ENCODE results near the gene HIRA.

Gene HIRA, protein sequence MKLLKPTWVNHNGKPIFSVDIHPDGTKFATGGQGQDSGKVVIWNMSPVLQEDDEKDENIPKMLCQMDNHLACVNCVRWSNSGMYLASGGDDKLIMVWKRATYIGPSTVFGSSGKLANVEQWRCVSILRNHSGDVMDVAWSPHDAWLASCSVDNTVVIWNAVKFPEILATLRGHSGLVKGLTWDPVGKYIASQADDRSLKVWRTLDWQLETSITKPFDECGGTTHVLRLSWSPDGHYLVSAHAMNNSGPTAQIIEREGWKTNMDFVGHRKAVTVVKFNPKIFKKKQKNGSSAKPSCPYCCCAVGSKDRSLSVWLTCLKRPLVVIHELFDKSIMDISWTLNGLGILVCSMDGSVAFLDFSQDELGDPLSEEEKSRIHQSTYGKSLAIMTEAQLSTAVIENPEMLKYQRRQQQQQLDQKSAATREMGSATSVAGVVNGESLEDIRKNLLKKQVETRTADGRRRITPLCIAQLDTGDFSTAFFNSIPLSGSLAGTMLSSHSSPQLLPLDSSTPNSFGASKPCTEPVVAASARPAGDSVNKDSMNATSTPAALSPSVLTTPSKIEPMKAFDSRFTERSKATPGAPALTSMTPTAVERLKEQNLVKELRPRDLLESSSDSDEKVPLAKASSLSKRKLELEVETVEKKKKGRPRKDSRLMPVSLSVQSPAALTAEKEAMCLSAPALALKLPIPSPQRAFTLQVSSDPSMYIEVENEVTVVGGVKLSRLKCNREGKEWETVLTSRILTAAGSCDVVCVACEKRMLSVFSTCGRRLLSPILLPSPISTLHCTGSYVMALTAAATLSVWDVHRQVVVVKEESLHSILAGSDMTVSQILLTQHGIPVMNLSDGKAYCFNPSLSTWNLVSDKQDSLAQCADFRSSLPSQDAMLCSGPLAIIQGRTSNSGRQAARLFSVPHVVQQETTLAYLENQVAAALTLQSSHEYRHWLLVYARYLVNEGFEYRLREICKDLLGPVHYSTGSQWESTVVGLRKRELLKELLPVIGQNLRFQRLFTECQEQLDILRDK

DNA sequence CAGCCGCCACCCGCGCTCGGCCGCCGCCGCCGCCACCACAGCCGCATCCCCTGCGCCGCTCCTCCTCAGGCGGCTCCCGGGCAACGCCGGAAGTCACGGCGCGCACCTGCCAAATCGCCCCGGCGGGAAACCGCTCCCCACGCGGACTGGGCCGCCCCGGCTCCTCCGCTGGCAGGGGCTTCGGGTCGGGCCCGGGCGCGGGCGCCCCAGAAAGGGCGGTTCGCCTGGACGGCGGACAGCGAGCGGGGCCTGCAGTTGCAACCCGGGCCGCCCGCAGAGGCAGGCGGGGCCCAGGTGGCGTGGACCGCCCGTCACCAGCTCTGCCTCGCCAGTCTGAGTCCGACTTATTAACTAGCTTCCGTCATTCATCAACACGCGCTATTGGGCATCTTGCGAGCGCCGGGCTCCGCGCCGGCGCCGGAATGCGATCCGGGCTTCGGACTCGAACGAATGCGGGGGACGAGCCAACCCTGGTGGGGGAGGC, at the start of gene HIRA:
Gene HIRA (minus strand): TSS at position 85 of the 484 bp plus-strand sequence. CDS start 257 bp downstream, outside the sequence.
- peak; percentile 88 for DNase-seq

GRCh38 chr22:19480789-19481188, 49.3 kb upstream of the HIRA start:
- no peak for DNase-seq

DNA sequence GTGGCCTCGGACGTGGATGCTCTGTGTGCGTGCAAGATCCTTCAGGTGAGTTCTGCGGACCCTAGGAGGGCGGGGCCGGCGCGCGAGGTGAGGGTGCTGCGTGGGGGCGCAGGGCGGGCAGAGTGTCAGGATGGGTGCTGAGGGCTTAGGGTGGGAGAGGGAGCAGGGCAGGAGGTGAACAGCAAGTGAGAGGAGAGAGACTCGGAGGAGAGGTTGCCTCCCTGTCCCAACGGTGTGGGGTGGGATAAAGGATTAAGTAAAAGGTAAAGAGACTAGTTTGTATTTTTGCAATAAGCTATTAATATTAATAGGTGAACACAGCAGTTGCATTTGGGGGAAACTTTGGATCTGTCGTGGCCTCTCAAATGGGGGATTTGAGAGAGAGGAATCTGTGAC, 48.6 kb upstream of the HIRA start:
- peak; percentile 17 for DNase-seq

GRCh38 chr22:19479355-19480172, 48.0 kb upstream of the HIRA start, which contains the start of gene CDC45:
CDC45 (plus strand) TSS chr22:19479920; CDS start chr22:19479969, 49 bp downstream.
- DNase-seq, result peak; percentile 99

GRCh38 chr22:19478901-19479354, 47.4 kb upstream of the HIRA start, which contains the start of gene UFD1:
UFD1 (minus strand) TSS chr22:19479193; CDS start chr22:19479085, 108 bp downstream.
- DNase-seq, result peak; percentile 91

DNA sequence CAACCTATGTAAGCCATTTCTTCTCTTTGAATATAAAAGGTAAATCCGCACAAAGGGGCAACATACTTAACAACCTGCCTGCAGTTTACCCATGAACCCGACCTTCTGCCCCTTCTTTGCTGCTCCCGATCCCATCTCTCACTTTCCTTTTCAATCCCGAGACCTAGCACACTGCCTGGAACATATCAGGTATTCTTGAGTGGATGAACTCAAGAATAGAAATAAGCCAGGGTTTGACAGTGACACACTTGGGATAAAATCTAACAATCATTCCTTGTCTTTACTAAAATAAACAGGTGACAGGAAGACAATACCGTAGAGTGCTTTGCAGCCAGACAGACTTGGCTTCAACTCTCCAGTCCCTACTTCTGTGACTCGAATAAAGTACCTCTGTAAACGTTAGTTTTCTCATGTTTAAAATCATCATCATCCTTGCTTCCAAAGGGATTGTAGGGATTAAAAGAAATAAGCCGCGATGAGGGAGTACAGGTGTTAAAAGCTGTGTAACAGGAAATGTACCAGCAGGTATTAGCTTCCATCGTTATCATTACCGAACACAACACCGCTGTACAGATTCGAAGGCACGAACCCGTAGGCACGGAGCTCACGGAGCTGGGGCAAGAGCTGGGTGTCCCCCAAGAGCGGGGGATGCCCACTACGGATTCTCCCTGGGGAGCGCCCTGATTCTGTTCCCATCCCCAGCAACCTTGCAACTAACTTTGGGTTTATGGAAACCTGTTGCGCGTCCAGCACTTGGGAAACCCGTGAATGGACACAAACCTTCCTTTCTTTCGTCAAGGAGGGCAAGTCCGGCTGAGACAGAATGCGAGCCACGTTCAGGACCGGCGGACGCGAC, 46.7 kb upstream of the HIRA start:
- DNase-seq, result peak; percentile 40

DNA sequence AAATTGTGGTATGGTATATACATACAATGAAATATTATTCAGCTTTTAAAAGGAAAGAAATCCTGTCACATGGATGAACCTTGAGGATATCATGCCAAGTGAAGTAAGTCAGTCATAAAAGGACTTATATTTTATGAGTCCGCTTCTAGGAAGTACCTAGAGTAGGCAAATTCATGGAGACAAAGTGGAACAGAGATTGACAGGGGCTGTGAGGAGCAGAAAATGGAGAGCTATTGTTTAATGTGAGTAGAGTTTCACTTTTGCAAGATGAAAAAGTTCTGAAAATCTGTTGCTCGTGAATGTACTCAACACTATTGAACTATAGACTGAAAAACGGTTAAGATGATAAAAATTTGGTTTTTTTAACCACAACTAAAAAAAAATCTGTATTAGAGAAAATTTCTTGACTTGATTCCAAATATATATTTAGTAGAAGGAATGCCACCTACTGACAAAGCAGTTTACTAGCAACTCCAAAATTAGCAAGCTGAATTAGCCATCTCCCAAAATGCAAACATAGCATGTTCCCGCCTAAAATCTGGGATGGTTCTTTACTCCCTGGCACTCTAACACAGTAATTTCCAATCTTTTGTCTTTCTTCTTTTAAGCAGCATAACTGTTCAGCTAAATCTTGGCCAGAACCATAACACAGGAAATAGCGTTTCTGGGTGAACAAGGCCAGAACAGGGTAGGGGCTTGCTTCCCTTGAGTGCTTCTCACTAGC, 46.0 kb upstream of the HIRA start:
- peak; percentile 55 for DNase-seq

GRCh38 chr22:19476023-19476422, 44.5 kb upstream of the HIRA start:
- DNase-seq, result no peak

DNA sequence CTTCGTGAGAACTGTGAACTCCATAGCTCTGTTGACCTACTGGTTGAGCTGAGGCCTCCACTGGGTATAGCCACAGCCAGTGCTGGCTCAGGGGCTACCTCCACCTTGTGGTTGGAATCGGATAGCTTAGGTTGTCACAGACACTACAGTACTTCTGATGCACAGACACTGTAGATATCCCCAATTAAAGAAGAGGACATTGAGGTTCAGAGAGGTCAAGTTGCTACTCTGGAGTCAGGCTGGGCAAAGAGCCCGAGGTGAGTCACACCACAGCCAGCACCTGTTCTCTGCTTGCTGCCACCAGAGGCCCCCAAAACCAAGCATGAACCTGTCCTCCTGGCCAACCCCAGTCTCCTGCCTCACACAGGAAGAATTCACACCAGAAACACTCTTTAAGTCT, 42.0 kb upstream of the HIRA start:
- no peak for DNase-seq

DNA sequence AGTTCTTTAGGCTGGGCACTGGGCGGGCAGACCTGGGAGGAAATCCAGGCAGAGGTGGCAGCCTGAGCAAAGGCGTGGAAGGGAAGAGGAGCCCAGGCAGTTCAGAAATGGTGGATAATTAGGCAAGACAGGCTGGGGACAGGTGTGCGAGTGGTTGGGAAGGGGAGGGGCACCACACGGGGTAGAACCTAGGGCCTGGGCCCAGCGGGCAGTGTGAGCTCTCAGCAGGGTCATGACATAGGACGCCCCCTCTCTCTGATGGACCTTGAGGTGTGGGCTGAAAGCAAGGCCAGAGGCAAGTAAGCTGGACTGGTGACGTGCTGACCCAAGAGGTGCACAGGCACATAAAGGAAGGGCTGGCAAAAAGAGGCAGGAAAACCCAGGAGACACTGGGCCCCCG, 40.7 kb upstream of the HIRA start:
- no peak for DNase-seq

DNA sequence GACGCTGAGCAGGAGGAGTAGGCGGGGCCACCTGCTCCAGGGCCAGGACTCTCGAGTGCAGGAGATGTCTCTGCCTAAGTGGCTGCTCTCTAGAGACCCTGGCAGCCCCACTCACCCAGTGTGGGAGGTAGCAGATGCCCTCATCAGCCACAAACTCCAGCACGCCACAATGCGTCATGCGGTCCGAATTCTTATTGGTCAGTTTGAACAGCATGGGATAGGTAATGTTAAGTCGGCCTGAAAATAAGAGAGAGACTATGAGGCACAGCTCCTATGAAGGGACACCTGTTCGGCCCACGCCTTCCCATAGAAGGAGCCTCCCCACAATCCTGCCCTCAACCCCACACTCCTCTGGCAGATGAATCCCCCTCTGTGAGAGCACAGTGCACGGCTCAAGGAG, 40.0 kb upstream of the HIRA start:
- no peak for DNase-seq

DNA sequence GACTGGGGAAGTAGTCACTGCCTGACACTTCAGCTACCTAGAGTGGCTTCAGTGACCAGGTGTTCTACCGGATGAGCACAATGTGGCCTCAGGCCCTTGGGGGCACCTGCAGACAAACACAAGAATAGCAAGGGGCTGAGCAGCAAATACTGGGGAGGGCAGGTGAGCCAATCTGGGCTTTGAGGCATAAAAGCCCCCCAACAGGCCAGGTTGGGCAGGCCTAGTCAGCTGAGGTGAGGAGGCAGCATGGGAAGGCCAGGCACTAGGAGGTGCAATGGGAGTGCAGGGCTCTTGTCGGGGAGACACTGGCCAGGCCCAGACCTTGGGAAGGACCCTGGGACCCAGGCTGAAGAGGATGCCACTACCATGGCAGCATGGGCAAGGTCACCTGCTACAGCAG, 38.5 kb upstream of the HIRA start:
- no peak for DNase-seq

GRCh38 chr22:19469421-19469820, 37.9 kb upstream of the HIRA start:
- DNase-seq, result no peak

GRCh38 chr22:19467912-19468311, 36.4 kb upstream of the HIRA start:
- no peak for DNase-seq

GRCh38 chr22:19466848-19467752, 35.6 kb upstream of the HIRA start:
- no peak for DNase-seq

DNA sequence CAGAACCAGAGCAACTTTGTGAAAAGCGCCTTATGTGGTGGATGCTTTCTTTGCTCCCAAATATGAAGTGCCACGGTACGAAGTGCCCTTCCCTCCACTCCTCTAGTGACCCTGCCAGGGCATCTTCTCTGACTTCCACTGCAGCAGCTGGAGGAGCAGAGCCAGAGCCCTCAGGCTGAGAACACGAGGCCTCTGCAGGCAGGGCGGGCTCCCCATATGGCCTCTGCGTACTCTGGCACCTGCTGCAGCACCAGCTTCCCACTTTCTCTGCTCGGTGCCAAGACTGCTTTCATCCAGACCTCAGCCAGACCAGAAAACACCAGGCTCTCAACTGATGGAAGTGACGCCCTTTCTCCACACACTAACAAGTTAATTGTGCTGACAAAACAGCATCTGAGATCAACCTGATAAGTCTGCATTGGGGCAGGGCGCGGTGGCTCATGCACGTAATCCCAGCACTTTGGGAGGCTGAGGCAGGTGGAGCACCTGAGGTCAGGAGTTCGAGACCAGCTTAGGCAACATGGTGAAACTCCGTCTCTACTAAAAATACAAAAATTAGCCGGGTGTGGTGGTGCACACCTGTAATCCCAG, 34.7 kb upstream of the HIRA start:
- DNase-seq, result no peak

DNA sequence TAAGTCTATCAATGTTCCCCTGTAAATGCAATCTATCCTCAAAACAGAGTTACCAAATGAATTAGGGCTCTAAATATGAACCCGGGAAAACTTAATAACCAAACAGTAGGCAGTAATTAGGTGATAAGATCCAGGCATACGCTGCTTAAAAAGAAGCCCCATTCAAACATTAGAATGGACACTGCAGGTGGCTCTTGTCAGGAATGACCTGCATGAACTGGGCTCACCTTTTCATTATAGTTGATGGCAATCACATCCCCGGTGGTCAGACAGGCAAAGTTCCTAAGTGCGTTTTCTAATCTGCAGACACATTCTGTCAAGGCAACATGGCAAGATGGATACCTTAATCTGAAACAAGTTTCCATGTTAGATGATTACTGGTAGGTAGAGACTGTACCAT, 33.4 kb upstream of the HIRA start:
- DNase-seq, result no peak

DNA sequence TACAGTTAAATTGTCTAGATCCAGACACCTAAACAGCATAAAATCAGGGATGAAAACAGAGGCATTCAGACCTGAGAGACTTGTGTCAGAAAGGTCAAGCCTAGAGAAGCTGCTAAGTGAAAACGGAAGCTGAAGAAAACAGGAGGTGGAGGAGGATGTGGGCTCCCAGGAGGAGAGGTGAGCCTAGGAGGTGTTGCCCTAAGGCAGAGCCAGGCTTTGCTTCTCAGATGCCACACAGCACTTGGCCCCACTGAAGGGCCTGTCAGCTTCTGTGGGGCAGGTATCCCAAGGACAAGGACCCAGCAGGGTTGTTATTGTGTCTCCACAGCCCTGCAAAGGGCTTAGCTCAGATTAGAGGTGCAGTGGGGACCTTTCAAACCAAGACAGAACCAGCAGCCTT, 33.0 kb upstream of the HIRA start:
- no peak for DNase-seq
